Loucy (cell line): ENCODE measurements around the gene PLA2G12A.

Experiments
- EZH2phosphoT487 ChIP-seq: fragments of 200-600 bp; IDR thresholded peaks from 2 replicates; pipeline ENCODE4 v1.6.1; 2018; ENCODE audit warnings: antibody characterized with exemption, mild to moderate bottlenecking, moderate library complexity, borderline replicate concordance
- TF ChIP-seq, protein P1 (sequence below): fragments of 200-600 bp; sonication (generic); conservative IDR thresholded peaks from 2 replicates; pipeline ENCODE4 v1.5.1; 2014; ENCODE audit warnings: mild to moderate bottlenecking, antibody characterized with exemption, low read length

DNA sequence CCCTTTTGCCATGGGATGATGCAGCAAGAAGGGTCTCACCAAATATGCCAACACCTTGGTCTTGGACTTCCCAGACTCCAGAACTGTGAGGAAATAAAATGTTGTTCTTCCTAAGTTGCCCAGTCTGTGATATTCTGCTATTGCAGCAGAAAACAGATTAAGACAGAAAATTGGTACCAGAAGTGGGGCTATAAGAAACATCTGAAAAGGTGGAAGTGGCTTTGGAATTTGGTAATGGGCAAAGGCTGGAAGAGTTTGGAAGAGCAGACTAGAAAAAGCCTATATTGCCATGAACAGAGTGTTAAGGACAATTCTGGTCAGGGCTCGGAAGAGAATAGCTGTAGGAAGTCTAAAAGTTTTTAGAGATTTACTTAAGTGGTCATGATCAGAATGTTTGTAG, 54.0 kb downstream of the PLA2G12A start:
- TF ChIP-seq, protein P1, sequence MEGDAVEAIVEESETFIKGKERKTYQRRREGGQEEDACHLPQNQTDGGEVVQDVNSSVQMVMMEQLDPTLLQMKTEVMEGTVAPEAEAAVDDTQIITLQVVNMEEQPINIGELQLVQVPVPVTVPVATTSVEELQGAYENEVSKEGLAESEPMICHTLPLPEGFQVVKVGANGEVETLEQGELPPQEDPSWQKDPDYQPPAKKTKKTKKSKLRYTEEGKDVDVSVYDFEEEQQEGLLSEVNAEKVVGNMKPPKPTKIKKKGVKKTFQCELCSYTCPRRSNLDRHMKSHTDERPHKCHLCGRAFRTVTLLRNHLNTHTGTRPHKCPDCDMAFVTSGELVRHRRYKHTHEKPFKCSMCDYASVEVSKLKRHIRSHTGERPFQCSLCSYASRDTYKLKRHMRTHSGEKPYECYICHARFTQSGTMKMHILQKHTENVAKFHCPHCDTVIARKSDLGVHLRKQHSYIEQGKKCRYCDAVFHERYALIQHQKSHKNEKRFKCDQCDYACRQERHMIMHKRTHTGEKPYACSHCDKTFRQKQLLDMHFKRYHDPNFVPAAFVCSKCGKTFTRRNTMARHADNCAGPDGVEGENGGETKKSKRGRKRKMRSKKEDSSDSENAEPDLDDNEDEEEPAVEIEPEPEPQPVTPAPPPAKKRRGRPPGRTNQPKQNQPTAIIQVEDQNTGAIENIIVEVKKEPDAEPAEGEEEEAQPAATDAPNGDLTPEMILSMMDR, result no peak
- TF ChIP-seq EZH2phosphoT487, result no peak
